Activated CD8-positive, alpha-beta memory T cell treated with anti-CD3 and anti-CD28 coated beads, Interleukin-2, amount 50 U/mL, for 4 hours (primary cell): Measurements from ENCODE around the gene VWA8.

Experiments
- DNase-seq: peaks from one replicate; pipeline ENCODE4 v3.0.0-alpha.2; 2020

The VWA8 gene

DNA sequence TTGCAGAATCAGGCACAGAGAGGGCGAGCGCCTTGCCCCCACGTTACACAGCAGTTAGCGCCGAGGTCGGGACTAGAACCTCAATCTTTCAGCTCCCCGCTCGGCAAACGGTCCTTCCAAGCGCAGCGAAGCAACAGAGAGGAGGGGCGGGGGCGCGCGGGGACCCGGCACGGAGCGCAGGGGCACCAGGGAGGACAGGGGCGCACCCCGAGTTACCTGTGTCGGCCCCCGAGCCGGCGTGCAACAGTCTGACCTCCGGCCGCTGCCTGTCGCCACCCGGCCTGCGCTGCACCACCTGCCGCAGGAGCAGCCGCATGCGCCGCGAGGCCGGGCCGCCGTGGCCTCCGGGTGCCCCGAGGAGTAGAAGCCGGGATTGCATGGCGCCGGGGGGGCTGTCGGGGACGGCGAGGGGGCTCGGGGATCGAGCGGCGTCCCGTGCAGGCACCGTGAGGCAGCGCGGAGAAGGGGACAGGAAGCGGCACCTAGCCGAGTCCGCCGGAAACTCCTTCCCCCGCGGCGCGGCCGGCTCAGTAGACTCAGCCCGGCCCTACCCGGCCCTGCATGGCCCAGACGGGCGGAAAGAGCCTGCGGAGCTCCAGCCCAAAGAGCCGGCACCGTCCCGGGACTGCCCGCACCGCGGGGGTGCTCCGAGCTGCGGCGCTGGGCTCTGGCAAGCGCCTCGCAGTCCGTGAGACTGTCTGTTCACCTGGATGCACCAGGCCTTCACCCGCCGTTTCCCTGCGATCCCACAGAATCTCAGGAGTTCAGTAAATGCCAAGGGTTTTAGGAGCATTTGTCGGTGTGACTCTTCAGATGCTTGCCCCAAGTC, at the start of gene VWA8:
Gene VWA8 (minus strand): TSS at position 473 of the 829 bp plus-strand sequence. CDS start 94 bp downstream, at position 379.
- DNase-seq = peak; percentile 85

DNA sequence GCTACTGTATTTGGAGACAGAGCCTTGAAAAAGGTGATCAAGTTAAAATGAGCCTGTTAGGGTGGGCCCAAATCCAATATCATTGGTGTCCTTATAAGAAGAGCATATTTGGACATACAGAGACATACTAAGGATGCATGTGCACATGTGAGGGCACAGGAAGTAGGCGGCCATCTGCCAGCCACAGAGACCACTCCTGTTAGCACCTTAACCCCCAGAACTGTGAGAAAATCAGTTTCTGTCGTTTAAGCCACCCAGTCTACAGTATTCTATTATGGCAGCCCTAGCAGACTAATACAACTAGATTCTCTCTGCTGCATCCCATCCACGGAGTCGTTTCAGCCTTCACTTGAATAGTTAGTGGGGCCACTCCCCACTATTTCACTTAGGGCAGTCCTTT, 48.1 kb upstream of the VWA8 start:
- no peak for DNase-seq

DNA sequence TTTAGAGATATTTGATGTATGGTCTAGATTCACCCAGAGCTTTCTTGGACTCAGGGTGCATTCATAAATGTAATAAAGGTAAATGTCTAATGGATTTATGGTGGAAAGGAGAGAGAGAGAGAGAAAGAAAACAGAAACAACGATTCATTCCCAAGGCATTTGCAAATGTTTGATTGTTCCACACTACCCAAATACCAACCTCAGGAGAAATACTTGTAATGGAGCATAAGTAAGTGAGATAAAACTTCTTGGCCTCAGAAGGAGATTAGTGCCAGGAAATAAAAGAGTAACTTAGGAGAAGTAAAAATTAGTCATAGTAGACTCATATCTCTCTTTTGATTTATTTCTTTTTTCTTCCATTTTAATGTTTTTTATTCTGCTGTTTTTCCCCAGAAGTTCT, 46.9 kb upstream of the VWA8 start:
- DNase-seq = no peak

GRCh38 chr13:42002066-42002465, 41.2 kb upstream of the VWA8 start:
- no peak for DNase-seq

- no peak for DNase-seq
Observed at GRCh38 chr13:42001580-42001979, 40.7 kb upstream of the VWA8 start.

- DNase-seq = no peak
Observed at GRCh38 chr13:42000846-42001245, 39.9 kb upstream of the VWA8 start.

GRCh38 chr13:41997396-41997795, 36.5 kb upstream of the VWA8 start:
- DNase-seq = no peak

DNA sequence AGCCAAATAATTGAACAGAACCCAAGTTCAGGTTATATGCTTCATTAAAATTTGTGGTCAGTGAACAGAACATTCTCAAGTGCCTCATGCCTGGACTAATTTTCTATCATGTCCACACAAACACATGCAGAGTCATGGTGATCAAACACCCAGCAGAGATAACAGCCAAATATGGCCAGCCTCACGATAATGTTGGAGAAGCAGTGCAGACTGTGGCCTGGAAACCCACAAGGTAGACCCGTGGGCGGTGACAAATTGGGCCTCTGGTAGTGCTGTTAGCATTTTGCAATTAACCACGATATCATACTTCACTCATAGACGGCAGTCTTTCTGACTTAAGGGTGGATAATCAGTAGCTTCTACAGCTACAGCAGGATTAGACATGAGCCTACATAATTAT, 35.0 kb upstream of the VWA8 start:
- DNase-seq = peak; percentile 19

DNA sequence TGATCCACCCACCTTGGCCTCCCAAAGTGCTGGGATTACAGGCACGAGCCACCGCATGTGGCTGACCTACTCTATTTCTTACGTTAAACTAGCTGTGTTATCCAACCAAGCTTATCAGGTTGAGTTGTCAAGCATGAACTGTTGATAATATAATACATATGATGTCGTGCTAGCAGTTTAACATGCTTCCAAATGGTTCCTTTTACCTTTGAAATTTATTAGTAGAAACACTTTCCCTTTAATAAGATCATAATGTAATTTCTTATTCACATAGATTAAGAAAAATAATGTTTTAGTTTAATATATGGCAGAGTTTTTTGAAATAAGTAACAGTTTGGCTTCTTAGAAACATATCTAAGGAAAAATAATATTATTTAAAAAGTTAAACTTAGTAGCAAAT, 34.4 kb upstream of the VWA8 start:
- no peak for DNase-seq

GRCh38 chr13:41994696-41995095, 33.8 kb upstream of the VWA8 start:
- DNase-seq = no peak

DNA sequence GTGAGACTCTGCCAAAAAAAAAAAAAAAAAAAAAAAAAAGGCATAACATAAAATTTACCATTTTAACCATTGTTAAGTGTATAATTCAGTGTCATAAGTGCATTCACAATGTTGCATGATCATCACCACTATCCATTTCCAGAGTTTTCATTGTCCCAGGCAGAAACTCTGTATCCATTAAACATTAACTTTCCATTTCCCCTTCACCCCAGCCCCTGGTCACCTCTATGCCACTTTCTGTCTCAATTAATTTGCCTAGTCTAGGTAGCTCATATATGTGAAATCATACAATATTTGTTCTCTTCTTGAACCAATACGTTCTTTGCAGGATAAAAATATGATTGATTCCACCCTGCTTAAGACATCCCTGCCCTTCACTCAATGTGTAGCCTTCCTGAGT, 31.0 kb upstream of the VWA8 start:
- DNase-seq = no peak

DNA sequence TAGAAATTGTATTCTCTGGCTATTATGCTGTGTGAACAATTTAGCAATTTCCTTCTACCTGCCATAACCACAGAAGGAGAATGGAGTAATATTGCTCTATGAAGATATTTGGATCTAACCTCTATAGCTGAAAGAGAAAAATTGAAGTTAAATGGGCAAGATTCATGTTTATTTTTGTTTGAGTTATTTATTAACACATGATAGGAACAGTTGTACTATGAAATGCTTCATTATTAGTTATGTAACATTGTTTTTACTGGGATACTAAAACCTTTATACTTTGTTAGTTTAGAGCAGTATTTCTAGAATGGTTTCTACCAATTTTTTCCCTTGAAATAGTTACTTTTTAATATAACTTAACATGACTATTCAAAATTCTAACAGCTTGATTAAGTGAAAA, 27.3 kb upstream of the VWA8 start:
- DNase-seq = no peak

GRCh38 chr13:41985788-41986508, 25.0 kb upstream of the VWA8 start:
- DNase-seq = no peak

- DNase-seq = no peak
Observed at GRCh38 chr13:41981951-41982715, 21.2 kb upstream of the VWA8 start.

- DNase-seq = no peak
Observed at GRCh38 chr13:41978007-41978406, 17.1 kb upstream of the VWA8 start.

DNA sequence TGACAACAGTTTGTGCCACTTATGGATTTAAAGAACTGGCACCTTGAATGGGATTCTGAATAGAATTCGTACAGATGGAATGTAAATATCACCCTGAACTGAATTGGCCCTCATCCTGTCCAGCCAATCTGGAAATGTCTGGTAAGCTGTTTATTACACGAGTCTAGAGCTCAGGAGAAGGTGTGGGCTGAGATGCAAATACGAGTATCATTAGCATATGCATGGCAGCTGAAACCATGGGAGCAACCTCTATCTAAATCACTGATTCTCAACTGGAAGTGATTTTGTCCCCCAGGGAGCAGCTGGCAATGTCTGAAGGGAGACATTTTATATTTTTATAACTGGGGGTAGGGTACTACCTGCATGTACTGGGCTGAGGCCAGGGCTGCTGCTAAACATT, 15.6 kb upstream of the VWA8 start:
- DNase-seq = no peak

GRCh38 chr13:41974262-41974900, 13.5 kb upstream of the VWA8 start:
- DNase-seq = no peak

DNA sequence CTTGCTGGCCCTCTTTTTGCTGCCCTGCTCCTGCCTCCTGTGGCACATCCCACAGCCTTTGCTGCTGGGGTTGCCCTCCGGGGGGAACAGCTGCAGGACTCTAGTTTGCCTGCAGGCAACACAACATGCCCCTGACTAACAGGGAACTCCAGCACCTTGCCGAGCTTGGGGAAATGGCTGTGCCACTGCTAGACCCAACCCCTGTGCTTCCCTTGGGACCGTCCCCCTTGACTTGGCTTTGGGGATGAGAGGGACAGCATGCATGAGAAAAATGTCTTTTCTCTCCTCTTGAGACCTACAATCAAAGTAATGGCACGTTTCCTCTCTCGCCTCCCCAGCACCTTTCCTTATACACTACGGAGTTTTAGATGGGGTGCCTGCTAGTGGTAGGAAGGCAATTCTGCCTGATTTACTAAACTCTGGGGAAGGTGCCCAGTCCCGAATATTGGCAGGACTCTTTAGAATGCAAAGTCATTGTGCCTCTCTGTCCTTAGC, 12.4 kb upstream of the VWA8 start:
- DNase-seq = no peak

GRCh38 chr13:41971848-41972247, 10.9 kb upstream of the VWA8 start:
- DNase-seq = no peak

DNA sequence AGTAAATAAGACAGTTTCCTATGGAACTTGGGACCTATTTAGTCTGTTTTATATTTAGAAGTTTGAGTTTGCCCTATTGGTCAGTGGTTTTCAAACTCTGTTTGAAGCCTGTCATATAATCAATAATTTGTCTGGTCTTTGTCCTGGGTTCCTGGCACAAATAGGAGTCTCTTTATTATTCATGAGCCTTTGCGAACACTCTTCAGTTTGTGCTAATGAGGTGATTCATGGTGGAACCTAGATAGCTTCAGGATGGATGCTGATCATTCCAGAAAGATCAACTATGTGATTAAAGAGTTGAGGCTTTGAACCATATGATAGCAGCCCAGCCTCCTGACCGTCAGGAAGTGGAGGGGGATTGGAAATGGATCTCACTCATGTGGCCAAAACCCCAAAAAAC, 10.0 kb upstream of the VWA8 start:
- DNase-seq = no peak

DNA sequence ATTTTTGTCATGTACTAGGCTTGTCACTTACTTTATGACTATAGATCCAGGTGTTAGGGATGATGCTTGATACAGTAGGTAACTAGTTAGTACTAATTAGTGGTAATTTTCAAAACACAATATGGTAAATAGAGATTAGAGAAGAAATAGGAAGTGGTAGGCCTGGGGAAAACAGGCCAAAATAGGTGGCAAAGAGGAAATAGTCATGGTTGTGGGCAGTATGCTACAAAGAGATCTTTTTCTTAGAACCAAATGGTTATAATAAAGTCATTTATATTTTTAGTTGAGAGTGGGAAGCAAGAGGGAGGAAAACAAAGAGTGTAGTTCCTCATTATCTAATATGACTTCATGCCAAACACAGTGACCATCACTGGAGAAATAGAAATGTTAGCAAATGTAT, 9.1 kb upstream of the VWA8 start:
- no peak for DNase-seq

GRCh38 chr13:41969072-41969471, 8.2 kb upstream of the VWA8 start:
- no peak for DNase-seq

GRCh38 chr13:41966671-41967070, 5.8 kb upstream of the VWA8 start:
- no peak for DNase-seq
